Calu3 (cell line): ENCODE results near the gene DNAJA2. TPM values are rescaled to one million over a fixed set of nuclear protein-coding genes. Genes with fewer than 3 reads are reported as not detected.

Experiments used
- BruUV-seq: library from RNA; stranded (reverse); fragments of 400-500 nt; replicated peaks from 2 replicates; lab custom pipeline; 2021; lab: Mats Ljungman, UMichigan
- CTCF ChIA-PET: fragments of 300-600 bp; sonication (Branson Sonifier 250); formaldehyde crosslinking; loops from one replicate; lab custom pipeline; 2022; ENCODE audit warnings: antibody characterized with exemption; lab: Charles Lee
- DNase-seq: peaks from one replicate; pipeline ENCODE4 v3.0.0; 2022
- H3K27ac Mint-ChIP-seq: one replicate; pipeline ENCODE4 v1.8.0; 2022; ENCODE audit warnings: mixed read lengths; ENCODE audit not compliant: unreplicated experiment
- H3K27me3 Mint-ChIP-seq: one replicate; pipeline ENCODE4 v1.8.0; 2022; ENCODE audit warnings: mixed read lengths; ENCODE audit not compliant: unreplicated experiment
- H3K36me3 Mint-ChIP-seq: one replicate; pipeline ENCODE4 v1.8.0; 2022; ENCODE audit warnings: mild to moderate bottlenecking, moderate library complexity, mixed read lengths; ENCODE audit not compliant: insufficient read depth, unreplicated experiment
- H3K4me1 Mint-ChIP-seq: one replicate; pipeline ENCODE4 v1.8.0; 2022; ENCODE audit warnings: mild to moderate bottlenecking, low read depth, mixed read lengths; ENCODE audit not compliant: unreplicated experiment
- H3K4me3 Mint-ChIP-seq: one replicate; pipeline ENCODE4 v1.8.0; 2022; ENCODE audit warnings: mild to moderate bottlenecking, low read depth, moderate library complexity, mixed read lengths; ENCODE audit not compliant: unreplicated experiment
- H3K9me3 Mint-ChIP-seq: one replicate; pipeline ENCODE4 v1.8.0; 2022; ENCODE audit warnings: low read depth, mixed read lengths; ENCODE audit not compliant: unreplicated experiment
- CTCF ChIP-seq: fragments of 200-600 bp; IDR thresholded peaks from one replicate; pipeline ENCODE4 v1.8.0; 2022; ENCODE audit warnings: antibody characterized with exemption; ENCODE audit not compliant: unreplicated experiment
- intact Hi-C: fragments of 100-400 bp; cut with micrococcal nuclease; formaldehyde crosslinking; loops from one replicate; pipeline ENCODE4 v1.10.0; 2022; ENCODE audit not compliant: unreplicated experiment
- total RNA-seq: library from RNA; stranded (reverse); gene quantifications from 2 replicates; pipeline ENCODE4 v1.2.3, GENCODE V29; 2022

The DNAJA2 gene
- total RNA-seq, 1 experiment from 2014 or later = 76.8 TPM

GRCh38 chr16:46996952-46997458 lies 23.5 kb upstream of the DNAJA2 start:
- H3K4me3 Mint-ChIP-seq = no peak overlapping the region
- H3K36me3 Mint-ChIP-seq = no peaks in the 10 kb centered on the region
- CTCF ChIA-PET = no interaction called here

GRCh38 chr16:46996391-46996790 lies 22.9 kb upstream of the DNAJA2 start:
- no peaks in the 10 kb centered on the region for H3K27me3 Mint-ChIP-seq
- no peaks in the 10 kb centered on the region for H3K36me3 Mint-ChIP-seq
- no TSS peak for BruUV-seq
- peaks cover 5% of the 10 kb centered on the region for H3K9me3 Mint-ChIP-seq
- H3K4me1 Mint-ChIP-seq = no peaks in the 10 kb centered on the region
- intact Hi-C loops = no loop called here
- H3K27ac Mint-ChIP-seq = no peak overlapping the region
- no peak for DNase-seq
- no peak overlapping the region for H3K4me3 Mint-ChIP-seq
- no peak for TF ChIP-seq CTCF
- CTCF ChIA-PET = no interaction called here

More at GRCh38 chr16:46996952-46997458, 23.5 kb upstream of the DNAJA2 start:
- no peaks in the 10 kb centered on the region for H3K27me3 Mint-ChIP-seq
- peaks cover 2% of the 10 kb centered on the region for H3K9me3 Mint-ChIP-seq
- no peak overlapping the region for H3K27ac Mint-ChIP-seq
- BruUV-seq = no TSS peak
- DNase-seq = no peak
- intact Hi-C loops = no loop called here
- H3K4me1 Mint-ChIP-seq = no peaks in the 10 kb centered on the region
- no peak for TF ChIP-seq CTCF

- BruUV-seq = no TSS peak
- intact Hi-C loops = no loop called here
- no peak for DNase-seq
- H3K4me1 Mint-ChIP-seq = no peaks in the 10 kb centered on the region
- H3K36me3 Mint-ChIP-seq = no peaks in the 10 kb centered on the region
- H3K27me3 Mint-ChIP-seq = no peaks in the 10 kb centered on the region
- H3K27ac Mint-ChIP-seq = no peak overlapping the region
- H3K4me3 Mint-ChIP-seq = no peak overlapping the region
- CTCF ChIA-PET = interaction anchor here (0.7 kb wide), 1 partner anchor 46 kb away, joined by 6 read pairs; no protein-coding TSS in a partner anchor
- peaks cover 3% of the 10 kb centered on the region for H3K9me3 Mint-ChIP-seq
- TF ChIP-seq CTCF = no peak
Observed at GRCh38 chr16:46991729-46992704, 18.5 kb upstream of the DNAJA2 start.

- CTCF ChIA-PET = interaction anchor here (0.6 to 1.4 kb wide), 3 partner anchors 13 to 47 kb away, joined by 3 to 4 read pairs (median 3); partner anchors contain the start of gene DNAJA2
- no peak overlapping the region for H3K27ac Mint-ChIP-seq
- DNase-seq = no peak
- H3K4me1 Mint-ChIP-seq = no peaks in the 10 kb centered on the region
- TF ChIP-seq CTCF = no peak
- no peak overlapping the region for H3K4me3 Mint-ChIP-seq
- intact Hi-C loops = no loop called here
- no TSS peak for BruUV-seq
- H3K9me3 Mint-ChIP-seq = peaks cover 3% of the 10 kb centered on the region
- no peaks in the 10 kb centered on the region for H3K36me3 Mint-ChIP-seq
- no peaks in the 10 kb centered on the region for H3K27me3 Mint-ChIP-seq
Observed at GRCh38 chr16:46986896-46987295, 13.4 kb upstream of the DNAJA2 start.
